A673 (cell line): Measurements from ENCODE around the gene UBE2U.

Experiments
- CTCF ChIP-seq: fragments of 300-800, 200-600 bp; sonication (generic); conservative IDR thresholded peaks from 2 replicates; pipeline ENCODE4 v1.5.1; 2017; ENCODE audit warnings: low read depth, mild to moderate bottlenecking, antibody characterized with exemption, low read length, moderate library complexity, mixed read lengths
- EZH2 ChIP-seq: fragments of 200-600 bp; sonication (generic); IDR thresholded peaks from 2 replicates; pipeline ENCODE4 v1.6.1; 2017; ENCODE audit warnings: borderline replicate concordance, low read depth, mild to moderate bottlenecking, mixed read lengths, antibody characterized with exemption, low read length; ENCODE audit not compliant: poor library complexity, severe bottlenecking

GRCh38 chr1:64295561-64295960 lies 92.1 kb downstream of the UBE2U start:
- TF ChIP-seq CTCF (no peak), EZH2 (no peak)
